HTR-8/SVneo (cell line): Measurements from ENCODE around the gene CAMKMT.

Source experiments
- DNase-seq: peaks from one replicate; pipeline ENCODE4 v3.0.0; 2011; ENCODE audit warnings: low spot score, mixed read lengths; ENCODE audit not compliant: insufficient read length
- FAIRE-seq: peaks from 2 replicates; lab custom pipeline; 2011; peaks lifted over from hg19 to GRCh38; lab: Jason Lieb, UNC

Gene CAMKMT

GRCh38 chr2:44545005-44545404, 183.3 kb downstream of the CAMKMT start:
- DNase-seq (no peak), FAIRE-seq (no peak)

GRCh38 chr2:44546459-44547127, 184.8 kb downstream of the CAMKMT start:
- no peak for DNase-seq
- FAIRE-seq = no peak

DNA sequence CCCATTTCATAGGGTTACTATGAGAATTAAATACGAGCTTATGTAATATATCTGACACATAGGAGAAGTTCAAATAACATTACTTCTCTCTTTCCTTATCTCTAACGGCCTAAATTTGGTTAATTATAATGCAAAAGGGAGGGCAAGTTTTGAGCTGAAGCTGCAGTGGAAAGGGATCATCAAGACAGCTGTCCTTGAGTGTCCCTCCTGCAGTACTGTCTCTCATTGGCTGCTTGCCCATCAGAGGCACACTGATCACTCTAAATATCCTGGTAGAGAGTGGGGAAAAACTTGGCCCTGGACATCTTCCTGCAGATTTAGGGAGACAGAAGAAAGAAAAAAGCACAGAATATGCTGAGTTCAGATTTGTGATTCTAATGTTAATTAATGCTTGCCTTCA, 186.0 kb downstream of the CAMKMT start:
- no peak for FAIRE-seq
- DNase-seq = no peak

- FAIRE-seq (no peak), DNase-seq (no peak)
These were observed 186.7 kb downstream of the CAMKMT start for GRCh38 chr2:44548221-44549098.

- DNase-seq = peak; percentile 63
- no peak for FAIRE-seq
These were observed 187.3 kb downstream of the CAMKMT start for GRCh38 chr2:44549099-44549471.

DNA sequence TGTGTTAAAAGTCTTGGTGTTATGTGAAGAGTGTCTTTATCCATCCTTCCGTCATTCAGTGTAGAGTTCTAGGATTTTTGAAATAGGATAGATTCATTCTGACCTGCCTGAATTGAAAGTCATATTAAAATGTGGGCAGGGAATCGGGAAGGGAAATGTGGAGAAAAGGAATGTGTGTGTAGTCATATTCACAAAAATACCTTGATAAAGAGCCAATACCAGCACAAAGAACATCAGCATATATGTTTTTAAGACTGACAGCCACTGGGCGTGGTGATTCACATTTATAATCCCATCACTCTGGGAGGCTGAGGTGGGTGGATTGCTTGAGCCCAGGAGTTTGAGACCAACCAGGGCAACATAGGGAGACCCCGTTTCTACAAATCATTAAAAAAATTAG, 188.1 kb downstream of the CAMKMT start:
- no peak for FAIRE-seq

GRCh38 chr2:44550561-44550960, 188.8 kb downstream of the CAMKMT start:
- no peak for DNase-seq
- no peak for FAIRE-seq

More for the DNA sequence above, 188.1 kb downstream of the CAMKMT start:
- DNase-seq = peak; percentile 21

- FAIRE-seq = no peak
- DNase-seq = no peak
These were observed 189.8 kb downstream of the CAMKMT start for GRCh38 chr2:44551497-44551896.

DNA sequence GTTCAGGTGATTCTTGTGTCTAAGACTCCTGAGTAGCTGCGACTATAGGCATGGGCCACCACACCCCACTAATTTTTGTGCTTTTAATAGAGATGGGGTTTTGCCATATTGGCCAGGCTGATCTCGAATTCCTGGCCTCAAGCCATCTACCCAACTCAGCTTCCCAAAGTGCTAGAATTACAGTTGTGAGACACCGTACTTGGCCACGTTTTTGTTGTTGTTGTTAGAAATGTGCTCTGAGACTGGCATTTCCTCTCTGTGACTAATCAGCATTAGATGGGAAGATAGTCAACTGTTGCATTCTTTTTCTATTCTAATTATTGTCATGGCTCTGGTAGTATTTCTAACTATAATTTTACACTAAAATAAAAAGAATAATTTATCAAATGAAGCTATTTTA, 191.7 kb downstream of the CAMKMT start:
- peak; percentile 81 for FAIRE-seq
- peak; percentile 30 for DNase-seq

GRCh38 chr2:44555700-44556099, 194.0 kb downstream of the CAMKMT start:
- no peak for DNase-seq
- FAIRE-seq = no peak

DNA sequence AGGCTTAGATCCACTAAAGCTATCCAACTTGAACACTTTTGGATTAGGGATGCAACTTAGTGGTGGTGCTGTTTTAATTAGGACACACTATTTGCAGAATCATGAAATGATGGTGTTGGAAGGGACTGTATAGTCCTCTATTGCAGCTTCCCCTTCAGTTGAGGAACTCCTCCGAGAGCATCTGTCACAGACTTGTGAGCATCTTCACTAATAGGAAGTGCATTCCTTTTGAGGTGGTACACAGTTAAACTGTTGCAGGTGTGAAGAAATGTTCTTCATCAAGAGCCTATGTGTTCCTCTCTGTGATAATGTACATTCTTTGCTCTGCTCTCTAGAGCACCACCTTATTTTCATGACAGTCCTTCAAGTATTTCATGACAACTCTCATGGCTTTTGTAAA, 197.4 kb downstream of the CAMKMT start:
- DNase-seq = no peak
- no peak for FAIRE-seq

GRCh38 chr2:44560352-44560751, 198.6 kb downstream of the CAMKMT start:
- no peak for FAIRE-seq
- no peak for DNase-seq

- DNase-seq (no peak), FAIRE-seq (no peak)
These were observed 199.2 kb downstream of the CAMKMT start for GRCh38 chr2:44560941-44561340.

- DNase-seq = no peak
- FAIRE-seq = no peak
These were observed 201.0 kb downstream of the CAMKMT start for GRCh38 chr2:44562737-44563136.

- FAIRE-seq (peak; percentile 16), DNase-seq (no peak)
These were observed 203.0 kb downstream of the CAMKMT start for GRCh38 chr2:44564752-44565151.

DNA sequence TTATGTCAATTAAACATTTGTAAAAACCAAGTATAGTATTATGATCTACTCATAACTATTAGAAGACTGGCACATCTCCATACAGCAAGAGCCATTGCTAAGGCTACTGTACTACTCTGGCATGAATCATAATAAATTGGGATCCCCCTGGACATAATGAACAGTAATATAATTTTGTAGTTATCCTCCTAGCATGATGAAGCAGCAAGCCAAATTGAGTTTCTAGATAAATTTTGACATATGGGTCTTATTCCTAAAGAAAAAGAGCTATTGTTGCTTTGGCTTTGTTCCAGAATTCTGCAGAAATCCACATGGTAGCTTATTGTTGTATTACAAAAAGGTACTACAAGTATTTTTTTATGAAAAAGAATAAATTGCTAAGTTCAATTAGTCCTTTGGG, 204.3 kb downstream of the CAMKMT start:
- no peak for FAIRE-seq

DNA sequence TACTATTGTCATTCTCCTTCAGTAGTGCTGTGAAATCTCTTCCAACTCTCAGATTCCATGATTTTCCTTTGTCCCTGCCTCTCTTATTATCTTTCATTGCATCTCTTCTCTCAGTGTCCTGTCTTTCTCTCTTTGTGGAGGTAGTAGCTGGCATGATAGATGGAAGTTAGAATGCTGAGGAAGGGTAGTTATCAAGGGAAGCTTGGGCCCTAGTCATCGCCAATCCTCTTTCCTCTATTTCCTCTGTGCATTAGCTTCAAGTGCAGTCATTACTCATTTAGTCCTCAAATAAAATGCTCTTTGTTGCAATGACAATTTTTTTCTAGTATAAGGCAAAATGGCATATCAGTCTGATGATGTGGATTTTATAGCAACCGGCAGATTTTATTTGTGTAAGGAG, 207.7 kb downstream of the CAMKMT start:
- FAIRE-seq = no peak

More for the DNA sequence above, 204.3 kb downstream of the CAMKMT start:
- no peak for DNase-seq

DNA sequence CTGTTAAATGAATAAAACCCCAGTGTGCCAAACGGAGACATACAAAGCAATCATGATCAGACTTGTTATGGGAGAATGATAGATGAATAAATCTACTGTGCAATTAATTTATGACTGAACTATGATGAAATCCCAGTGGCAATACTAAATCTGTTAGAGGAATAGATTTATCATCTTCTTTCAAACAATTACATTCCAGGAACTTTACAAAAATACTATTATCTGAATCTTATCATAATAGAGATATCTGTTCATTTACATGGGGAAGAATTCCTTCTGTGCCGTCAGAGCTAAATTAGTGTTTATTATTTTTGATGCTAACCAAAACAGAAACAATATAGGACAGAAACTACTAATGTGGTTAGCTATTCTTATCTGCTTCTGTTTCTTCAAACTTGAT, 208.5 kb downstream of the CAMKMT start:
- FAIRE-seq (no peak), DNase-seq (no peak)

More for the DNA sequence above, 207.7 kb downstream of the CAMKMT start:
- DNase-seq = no peak

- FAIRE-seq (no peak), DNase-seq (no peak)
These were observed 209.0 kb downstream of the CAMKMT start for GRCh38 chr2:44570777-44571176.

DNA sequence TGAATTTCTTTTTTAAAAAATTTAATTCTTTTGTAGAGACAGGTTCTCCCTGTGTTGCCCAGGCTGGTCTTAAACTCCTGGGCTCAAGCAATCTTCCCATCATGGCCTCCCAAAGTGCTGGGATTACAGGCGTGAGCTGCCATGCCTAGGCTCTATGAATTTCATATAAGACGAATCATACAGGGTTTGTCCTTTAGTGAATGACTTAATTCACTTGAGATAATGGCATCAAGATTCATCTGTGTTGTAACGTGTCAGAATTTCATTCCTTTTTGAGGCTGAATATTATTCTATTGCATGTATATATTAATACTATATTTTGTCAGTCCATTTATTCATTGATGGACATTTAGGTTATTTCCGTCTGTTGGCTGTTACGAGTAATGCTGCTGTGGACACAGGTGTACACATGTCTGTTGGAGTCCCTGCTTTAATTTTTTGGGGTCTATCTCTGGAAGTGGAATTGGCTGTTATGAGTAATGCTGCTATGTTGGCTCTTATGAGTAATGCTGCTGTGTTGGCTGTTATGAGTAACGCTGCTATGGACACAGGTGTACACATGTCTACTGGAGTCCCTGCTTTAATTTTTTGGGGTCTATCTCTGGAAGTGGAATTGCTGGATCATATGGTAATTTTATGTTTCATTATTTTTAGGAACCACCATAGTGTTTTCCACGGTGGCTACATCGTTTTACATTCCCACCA, 210.6 kb downstream of the CAMKMT start:
- DNase-seq (no peak), FAIRE-seq (no peak)

GRCh38 chr2:44573996-44574395, 212.2 kb downstream of the CAMKMT start:
- DNase-seq = no peak
- FAIRE-seq = no peak
